ENCODE data around the gene CHAC1. TPM values are rescaled to one million over a fixed set of nuclear protein-coding genes. Genes with fewer than 3 reads are reported as not detected.
A peak's percentile ranks its signal among the peaks of the same experiment; 100 is the strongest.

The CHAC1 gene
- polyA plus RNA-seq, 3 donors: 0.15 TPM; not detected in 2

GRCh38 chr15:40933517-40933902 is 19.8 kb upstream of the CHAC1 start:
- Histone ChIP-seq H2AFZ (ENCODE audit: insufficient read depth, low read depth, low read length, poor library complexity, severe bottlenecking) (no peak overlapping the region), H3K4me3 (replicated peaks in 1 of 3; ENCODE audit: low read depth in 2 of 3, low read length in 3 of 3) (no peak overlapping the region), H3K9ac (ENCODE audit: insufficient read depth, low read length, poor library complexity, severe bottlenecking) (no peak overlapping the region), H3K27me3 (ENCODE audit: control insufficient read depth in 2 of 2, insufficient read depth in 2 of 2, low read length in 2 of 2) (peaks cover 30 to 46% of the 10 kb centered on the region in 2 donors), H3K79me2 (ENCODE audit: insufficient read depth, low read length) (no peaks in the 10 kb centered on the region), H3K27ac (ENCODE audit: low read depth in 1 of 2, low read length in 2 of 2) (no peak overlapping the region), H4K20me1 (ENCODE audit: insufficient read depth, low read length) (no peaks in the 10 kb centered on the region), H3K4me2 (replicated peaks; ENCODE audit: extremely low read depth, low read length, poor library complexity, severe bottlenecking) (no peak overlapping the region), H3K36me3 (replicated peaks in 1 of 2; ENCODE audit: control insufficient read depth in 1 of 2, insufficient read depth in 2 of 2, low read length in 2 of 2) (no peaks in the 10 kb centered on the region), H3K9me3 (replicated peaks in 1 of 2; ENCODE audit: control insufficient read depth in 1 of 2, insufficient read depth in 1 of 2, low read length in 2 of 2) (peaks cover 0 to 27% of the 10 kb centered on the region in 2 donors), H3K4me1 (ENCODE audit: control insufficient read depth in 1 of 2, insufficient read depth in 2 of 2, low read length in 2 of 2) (peaks cover 29 to 38% of the 10 kb centered on the region in 2 donors)
- H3K36me3 Mint-ChIP-seq: peaks cover 4 to 8% of the 10 kb centered on the region in 2 donors
- 69% methylated on average over 1 of the region's 3 CpGs for WGBS (ENCODE audit: insufficient coverage)
- peak overlapping the region in 1 of 2 donors; percentile 22 for H3K4me3 Mint-ChIP-seq
- H3K4me1 Mint-ChIP-seq: peaks cover 36% of the 10 kb centered on the region
- H3K9me3 Mint-ChIP-seq: peaks cover 0 to 22% (median 7%) of the 10 kb centered on the region in 7 donors
- TF ChIP-seq CTCF (IDR thresholded peaks at IDR 0.05): no peak
- H3K27ac Mint-ChIP-seq: peak overlapping the region in 1 of 7 donors; percentile 71
- peaks cover 44 to 52% (median 50%) of the 10 kb centered on the region in 3 donors for H3K27me3 Mint-ChIP-seq (ENCODE audit: low read depth in 3 of 3)
- intact Hi-C loops (cut with micrococcal nuclease): no loop called here
- no peak for DNase-seq

GRCh38 chr15:40934457-40934856 is 18.8 kb upstream of the CHAC1 start:
- Histone ChIP-seq H3K27me3 (ENCODE audit: control insufficient read depth in 2 of 2, insufficient read depth in 2 of 2, low read length in 2 of 2) (peaks cover 24 to 37% of the 10 kb centered on the region in 2 donors), H3K4me1 (ENCODE audit: control insufficient read depth in 1 of 2, insufficient read depth in 2 of 2, low read length in 2 of 2) (peaks cover 20 to 29% of the 10 kb centered on the region in 2 donors), H3K36me3 (replicated peaks in 1 of 2; ENCODE audit: control insufficient read depth in 1 of 2, insufficient read depth in 2 of 2, low read length in 2 of 2) (no peaks in the 10 kb centered on the region), H3K4me3 (replicated peaks in 1 of 3; ENCODE audit: low read depth in 2 of 3, low read length in 3 of 3) (no peak overlapping the region), H3K9ac (ENCODE audit: insufficient read depth, low read length, poor library complexity, severe bottlenecking) (no peak overlapping the region), H4K20me1 (ENCODE audit: insufficient read depth, low read length) (no peaks in the 10 kb centered on the region), H2AFZ (ENCODE audit: insufficient read depth, low read depth, low read length, poor library complexity, severe bottlenecking) (no peak overlapping the region), H3K79me2 (ENCODE audit: insufficient read depth, low read length) (no peaks in the 10 kb centered on the region), H3K27ac (ENCODE audit: low read depth in 1 of 2, low read length in 2 of 2) (no peak overlapping the region), H3K9me3 (replicated peaks in 1 of 2; ENCODE audit: control insufficient read depth in 1 of 2, insufficient read depth in 1 of 2, low read length in 2 of 2) (peaks cover 0 to 18% of the 10 kb centered on the region in 2 donors), H3K4me2 (replicated peaks; ENCODE audit: extremely low read depth, low read length, poor library complexity, severe bottlenecking) (no peak overlapping the region)
- TF ChIP-seq CTCF (IDR thresholded peaks at IDR 0.05): no peak
- Mint-ChIP-seq H3K36me3 (peaks cover 4 to 8% of the 10 kb centered on the region in 2 donors), H3K4me3 (no peak overlapping the region), H3K4me1 (peaks cover 31% of the 10 kb centered on the region), H3K9me3 (peaks cover 0 to 17% (median 6%) of the 10 kb centered on the region in 7 donors), H3K27me3 (ENCODE audit: low read depth in 3 of 3) (peaks cover 34 to 46% (median 45%) of the 10 kb centered on the region in 3 donors), H3K27ac (no peak overlapping the region)
- intact Hi-C loops (cut with micrococcal nuclease): no loop called here
- WGBS (ENCODE audit: insufficient coverage): 93% methylated on average over 6 of the region's 6 CpGs
- no peak for DNase-seq
